ENCODE results near the gene MMP10.

The MMP10 gene

GRCh38 chr11:102807921-102808320, 27.5 kb upstream of the MMP10 start:
- no peak overlapping the region for H3K4me2 ChIP-seq
- no peak overlapping the region for H3K9ac ChIP-seq
- TF ChIP-seq Cebpa-rat (IDR thresholded peaks at IDR 0.05), result no peak
- no peaks in the 10 kb centered on the region for H3K27me3 ChIP-seq
- peaks cover 0 to 27% (median 0%) of the 10 kb centered on the region in 10 experiments; a peak in 4 of 20 replicates for H3K4me1 ChIP-seq
- no peaks in the 10 kb centered on the region for H3K36me3 ChIP-seq
- H3K27ac ChIP-seq, result no peak overlapping the region
- H4K20me1 ChIP-seq, result no peaks in the 10 kb centered on the region
- no peak overlapping the region for H3K4me3 ChIP-seq
- peaks cover 0 to 20% (median 10%) of the 10 kb centered on the region in 11 experiments; a peak in 12 of 22 replicates for H3K9me3 ChIP-seq (replicated peaks in 1 of 11)

GRCh38 chr11:102806296-102806695, 25.9 kb upstream of the MMP10 start:
- H3K27me3 ChIP-seq, result no peaks in the 10 kb centered on the region

GRCh38 chr11:102802341-102802740, 21.9 kb upstream of the MMP10 start:
- H3K27me3 ChIP-seq, result no peaks in the 10 kb centered on the region
- TF ChIP-seq Cebpa-rat (IDR thresholded peaks at IDR 0.05), result no peak
- no peak overlapping the region for H3K4me3 ChIP-seq
- H3K36me3 ChIP-seq, result no peaks in the 10 kb centered on the region
- H3K27ac ChIP-seq, result no peak overlapping the region
- H3K4me2 ChIP-seq, result no peak overlapping the region; a peak in 2 of 22 replicates
- peaks cover 0 to 48% (median 2%) of the 10 kb centered on the region in 10 experiments; a peak in 8 of 20 replicates for H3K4me1 ChIP-seq
- H4K20me1 ChIP-seq, result no peaks in the 10 kb centered on the region
- peaks cover 0 to 6% (median 0%) of the 10 kb centered on the region in 11 experiments; a peak in 5 of 22 replicates for H3K9me3 ChIP-seq (replicated peaks in 1 of 11)
- no peak overlapping the region for H3K9ac ChIP-seq

More at GRCh38 chr11:102806296-102806695, 25.9 kb upstream of the MMP10 start:
- Histone ChIP-seq H3K36me3 (no peaks in the 10 kb centered on the region), H3K4me3 (no peak overlapping the region), H3K9ac (no peak overlapping the region), H4K20me1 (no peaks in the 10 kb centered on the region), H3K4me1 (peaks cover 0 to 24% (median 0%) of the 10 kb centered on the region in 10 experiments; a peak in 4 of 20 replicates), H3K9me3 (replicated peaks in 1 of 11) (peaks cover 0 to 20% (median 10%) of the 10 kb centered on the region in 11 experiments; a peak in 12 of 22 replicates), H3K27ac (no peak overlapping the region), H3K4me2 (no peak overlapping the region)
- no peak for TF ChIP-seq Cebpa-rat (IDR thresholded peaks at IDR 0.05)

GRCh38 chr11:102800767-102801166, 20.3 kb upstream of the MMP10 start:
- Histone ChIP-seq H3K27me3 (no peaks in the 10 kb centered on the region), H4K20me1 (no peaks in the 10 kb centered on the region), H3K4me3 (no peak overlapping the region), H3K4me2 (peak overlapping the region in 2 of 11 experiments; percentile 18 to 25; a peak in 3 of 22 replicates), H3K36me3 (no peaks in the 10 kb centered on the region), H3K27ac (no peak overlapping the region), H3K9ac (no peak overlapping the region), H3K4me1 (peaks cover 0 to 52% (median 2%) of the 10 kb centered on the region in 10 experiments; a peak in 8 of 20 replicates), H3K9me3 (replicated peaks in 1 of 11) (no peaks in the 10 kb centered on the region)
- no peak for TF ChIP-seq Cebpa-rat (IDR thresholded peaks at IDR 0.05)

GRCh38 chr11:102799681-102800340, 19.4 kb upstream of the MMP10 start:
- no peaks in the 10 kb centered on the region for H4K20me1 ChIP-seq
- H3K4me1 ChIP-seq, result peaks cover 0 to 58% (median 2%) of the 10 kb centered on the region in 10 experiments; a peak in 8 of 20 replicates
- no peaks in the 10 kb centered on the region for H3K27me3 ChIP-seq
- no peak overlapping the region for H3K27ac ChIP-seq
- no peaks in the 10 kb centered on the region for H3K9me3 ChIP-seq (replicated peaks in 1 of 11)
- H3K4me3 ChIP-seq, result no peak overlapping the region
- H3K9ac ChIP-seq, result no peak overlapping the region
- no peak for TF ChIP-seq Cebpa-rat (IDR thresholded peaks at IDR 0.05)
- peak overlapping the region in 3 of 11 experiments; percentile 25 to 46 (median 29); a peak in 5 of 22 replicates for H3K4me2 ChIP-seq
- no peaks in the 10 kb centered on the region for H3K36me3 ChIP-seq

- Histone ChIP-seq H3K9me3 (replicated peaks in 1 of 11) (no peaks in the 10 kb centered on the region), H3K36me3 (no peaks in the 10 kb centered on the region), H3K27me3 (no peaks in the 10 kb centered on the region), H3K4me2 (peak within 1 kb of the TSS in 3 of 11 experiments; percentile 10 to 52 (median 29); a peak in 5 of 22 replicates), H3K4me1 (peaks cover 0 to 75% (median 4%) of the 10 kb centered on the region in 10 experiments; a peak in 8 of 20 replicates), H3K9ac (peak within 1 kb of the TSS in 1 of 11 experiments; percentile 18; a peak in 1 of 22 replicates), H3K27ac (no peak within 1 kb of the TSS; a peak in 1 of 22 replicates), H3K4me3 (peak within 1 kb of the TSS in 1 of 10 experiments; percentile 33; a peak in 2 of 20 replicates), H4K20me1 (no peaks in the 10 kb centered on the region)
- TF ChIP-seq Cebpa-rat (IDR thresholded peaks at IDR 0.05), result no peak
Observed at GRCh38 chr11:102798012-102798746, 17.8 kb upstream of the MMP10 start, which contains the start of gene MMP1. Gene MMP1 (minus strand): TSS chr11:102798160. CDS start chr11:102798092, 68 bp downstream.

GRCh38 chr11:102794382-102794781, 14.0 kb upstream of the MMP10 start:
- H3K9me3 ChIP-seq (replicated peaks in 1 of 11), result no peaks in the 10 kb centered on the region

GRCh38 chr11:102793677-102794290, 13.4 kb upstream of the MMP10 start:
- peak overlapping the region in 3 of 11 experiments; percentile 21 to 56 (median 23); a peak in 4 of 22 replicates for H3K27ac ChIP-seq
- TF ChIP-seq Cebpa-rat (IDR thresholded peaks at IDR 0.05), result no peak
- H3K4me3 ChIP-seq, result no peak overlapping the region
- peak overlapping the region in 1 of 11 experiments; percentile 14; a peak in 2 of 22 replicates for H3K9ac ChIP-seq
- peaks cover 0 to 60% (median 0%) of the 10 kb centered on the region in 10 experiments; a peak in 5 of 20 replicates for H3K4me1 ChIP-seq
- H4K20me1 ChIP-seq, result no peaks in the 10 kb centered on the region
- no peaks in the 10 kb centered on the region for H3K27me3 ChIP-seq
- no peaks in the 10 kb centered on the region for H3K9me3 ChIP-seq (replicated peaks in 1 of 11)
- no peaks in the 10 kb centered on the region for H3K36me3 ChIP-seq
- H3K4me2 ChIP-seq, result peak overlapping the region in 2 of 11 experiments; percentile 31 to 40; a peak in 4 of 22 replicates

More at GRCh38 chr11:102794382-102794781, 14.0 kb upstream of the MMP10 start:
- no peaks in the 10 kb centered on the region for H3K36me3 ChIP-seq
- TF ChIP-seq Cebpa-rat (IDR thresholded peaks at IDR 0.05), result no peak
- H3K27ac ChIP-seq, result peak overlapping the region in 2 of 11 experiments; percentile 23 to 56; a peak in 2 of 22 replicates
- no peaks in the 10 kb centered on the region for H4K20me1 ChIP-seq
- H3K9ac ChIP-seq, result no peak overlapping the region
- no peak overlapping the region for H3K4me3 ChIP-seq
- no peaks in the 10 kb centered on the region for H3K27me3 ChIP-seq
- H3K4me1 ChIP-seq, result peaks cover 0 to 60% (median 0%) of the 10 kb centered on the region in 10 experiments; a peak in 5 of 20 replicates
- H3K4me2 ChIP-seq, result peak overlapping the region in 2 of 11 experiments; percentile 31 to 40; a peak in 5 of 22 replicates
